Liver (tissue), 3 donors: Measurements from ENCODE around the gene PACS1.

Experiments used
- ATF3 ChIP-seq: IDR thresholded peaks from 2 replicates; pipeline ENCODE4 v1.6.1; 2016; ENCODE audit warnings: antibody characterized with exemption
- CTCF ChIP-seq: fragments of 150-350 bp; IDR thresholded peaks from 2 replicates; pipeline ENCODE4 v1.5.1; 2017; ENCODE audit warnings: improper control_type of control experiment, low read depth, low read length; ENCODE audit not compliant: missing input control
- EGR1 ChIP-seq, 2 donors: IDR thresholded peaks; 2 replicates each; pipeline ENCODE4 v1.6.1; 2016 to 2018; ENCODE audit warnings: antibody characterized with exemption in 2 of 2, low read depth in 2 of 2
- MAX ChIP-seq: IDR thresholded peaks from 2 replicates; pipeline ENCODE4 v1.6.1; 2016; ENCODE audit warnings: antibody characterized with exemption
- RAD21 ChIP-seq, 2 donors: IDR thresholded peaks; 2 replicates each; pipeline ENCODE4 v1.6.1; 2016; ENCODE audit warnings: antibody characterized with exemption in 2 of 2, mild to moderate bottlenecking in 2 of 2
- ZBTB33 ChIP-seq: IDR thresholded peaks from 2 replicates; pipeline ENCODE4 v1.6.1; 2016; ENCODE audit warnings: antibody characterized with exemption
- donor health status: healthy.
- donor health status: healthy.

GRCh38 chr11:66070604-66071380, 720 bp downstream of the PACS1 start:
- TF ChIP-seq CTCF (no peak), ZBTB33 (no peak), EGR1 (IDR thresholded peaks at IDR 0.05; ENCODE audit: low read depth in 2 of 2) (no peak), RAD21 (IDR thresholded peaks at IDR 0.05) (no peak), MAX (no peak), ATF3 (no peak)
